Endothelial cell of umbilical vein (primary cell): Measurements from ENCODE around the gene PGAP3. TPM values are rescaled to one million over a fixed set of nuclear protein-coding genes. Genes with fewer than 3 reads are reported as not detected.

ENCODE experiments used
- BruUV-seq: library from RNA; stranded (reverse); fragments of 400-500 nt; replicated peaks from 2 replicates; lab custom pipeline; 2021; lab: Mats Ljungman, UMichigan
- CTCF ChIA-PET: fragments of 300-600, 350-600 bp; sonication (Branson Sonifier 250); formaldehyde crosslinking; loops from one replicate; lab custom pipeline; 2021; ENCODE audit warnings: antibody characterized with exemption, inconsistent platforms; lab: Charles Lee
- POLR2A ChIA-PET: fragments of 300-600, 350-600 bp; sonication (Branson Sonifier 250); formaldehyde crosslinking; loops from one replicate; lab custom pipeline; 2021; ENCODE audit warnings: antibody characterized with exemption, inconsistent platforms; lab: Charles Lee
- DNase-seq: peaks from one replicate; pipeline ENCODE4 v3.0.0-alpha.2; 2011; ENCODE audit warnings: low read depth, low spot score
- FAIRE-seq: peaks from 2 replicates; lab custom pipeline; 2011; peaks lifted over from hg19 to GRCh38; lab: Jason Lieb, UNC
- H2AFZ ChIP-seq: 2 replicates; pipeline ENCODE4 v1.6.0; 2012; ENCODE audit warnings: low read depth, low read length, control low read depth, inconsistent platforms
- H3K27ac ChIP-seq: 2 replicates; pipeline ENCODE4 v1.5.1; 2011; ENCODE audit warnings: low read depth, mild to moderate bottlenecking, control low read depth, low read length, moderate library complexity; ENCODE audit not compliant: insufficient read depth
- H3K27me3 ChIP-seq, 2 experiments: 2 replicates each; pipeline versions ENCODE4 v1.6.0 to v1.6.1; 2011; ENCODE audit warnings: low read length in 2 of 2, mixed read lengths in 1 of 2; ENCODE audit not compliant: control insufficient read depth in 2 of 2, insufficient read depth in 2 of 2
- H3K36me3 ChIP-seq, 2 experiments: 2 replicates in 1 of 2; 3 replicates in 1 of 2; pipeline ENCODE4 v1.5.1; 2011; ENCODE audit warnings: low read length in 2 of 2, mild to moderate bottlenecking in 1 of 2, moderate library complexity in 1 of 2; ENCODE audit not compliant: control insufficient read depth in 2 of 2, insufficient read depth in 2 of 2; ENCODE audit errors: extremely low read depth in 1 of 2
- H3K4me1 ChIP-seq: 3 replicates; pipeline ENCODE4 v1.5.1; 2011; ENCODE audit warnings: mild to moderate bottlenecking, low read length; ENCODE audit not compliant: control insufficient read depth, insufficient read depth; ENCODE audit errors: extremely low read depth
- H3K4me2 ChIP-seq: 2 replicates; pipeline ENCODE4 v1.6.1; 2011; ENCODE audit warnings: low read length, control low read depth, mixed read lengths; ENCODE audit not compliant: insufficient read depth
- H3K4me3 ChIP-seq, 3 experiments: fragments of 200-600 bp in 1 of 3; sonication (generic), shearing (Covaris generic) in 1 of 3; replicated peaks in 1 of 3; 2 replicates each; pipeline ENCODE4 v1.5.1; 2011 to 2016; ENCODE audit warnings: control low read depth in 3 of 3, low read length in 3 of 3, mild to moderate bottlenecking in 2 of 3, inconsistent platforms in 1 of 3, low read depth in 1 of 3, moderate library complexity in 1 of 3; ENCODE audit not compliant: insufficient read depth in 1 of 3
- H3K79me2 ChIP-seq: 2 replicates; pipeline ENCODE4 v1.6.0; 2012; ENCODE audit warnings: low read length, inconsistent platforms; ENCODE audit not compliant: control insufficient read depth, insufficient read depth
- H3K9ac ChIP-seq: replicated peaks from 2 replicates; pipeline ENCODE3; 2011; ENCODE audit warnings: low read length, control low read depth; ENCODE audit not compliant: insufficient read depth; ENCODE audit errors: extremely low read depth
- H3K9me1 ChIP-seq: replicated peaks from 3 replicates; pipeline ENCODE4 v1.6.0; 2011; ENCODE audit warnings: mild to moderate bottlenecking, low read length; ENCODE audit not compliant: control insufficient read depth, insufficient read depth; ENCODE audit errors: extremely low read depth
- H3K9me3 ChIP-seq: replicated peaks from 2 replicates; pipeline ENCODE4 v1.5.1; 2012; ENCODE audit warnings: low read length, inconsistent platforms; ENCODE audit not compliant: control insufficient read depth, insufficient read depth
- H4K20me1 ChIP-seq: replicated peaks from 2 replicates; pipeline ENCODE3; 2011; ENCODE audit warnings: mild to moderate bottlenecking, low read length; ENCODE audit not compliant: control insufficient read depth, insufficient read depth; ENCODE audit errors: extremely low read depth
- EZH2 ChIP-seq: IDR thresholded peaks from 2 replicates; pipeline ENCODE4 v1.6.1; 2012; ENCODE audit warnings: borderline replicate concordance, low read depth, mild to moderate bottlenecking, moderate library complexity, low read length, inconsistent platforms; ENCODE audit not compliant: severe bottlenecking
- FOS ChIP-seq: IDR thresholded peaks from 2 replicates; pipeline ENCODE4 v1.6.1; 2011; ENCODE audit warnings: mild to moderate bottlenecking, low read length, moderate library complexity, borderline replicate concordance; ENCODE audit not compliant: insufficient read depth
- GATA2 ChIP-seq: IDR thresholded peaks from 2 replicates; pipeline ENCODE4 v1.7.0; 2011; ENCODE audit warnings: low read depth, mild to moderate bottlenecking, moderate library complexity, mixed read lengths, low read length; ENCODE audit not compliant: insufficient read length, insufficient read depth
- JUN ChIP-seq: IDR thresholded peaks from 2 replicates; pipeline ENCODE4 v1.6.1; 2011; ENCODE audit warnings: borderline replicate concordance, low read depth; ENCODE audit not compliant: insufficient read length, insufficient read depth
- MYC ChIP-seq: IDR thresholded peaks from one replicate; pipeline ENCODE4 v1.6.1; 2011; ENCODE audit warnings: mild to moderate bottlenecking, low read depth, low read length
- POLR2A ChIP-seq: IDR thresholded peaks from 2 replicates; pipeline ENCODE4 v1.6.1; 2012; ENCODE audit warnings: low read depth, mild to moderate bottlenecking, control low read depth, low read length
- POLR2AphosphoS5 ChIP-seq: IDR thresholded peaks from 2 replicates; pipeline ENCODE4 v1.6.1; 2012; ENCODE audit warnings: low read depth, mild to moderate bottlenecking, control low read depth, low read length, moderate library complexity; ENCODE audit not compliant: insufficient read depth
- dilution Hi-C: fragments of 300-500 bp; cut with MboI; formaldehyde crosslinking; loops from one replicate; pipeline ENCODE4 v1.15.0; 2019; ENCODE audit warnings: low sequenced_read_pairs; ENCODE audit not compliant: extremely low pct_ligation_motif_present
- intact Hi-C: fragments of 100-400 bp; cut with micrococcal nuclease; formaldehyde crosslinking; loops from one replicate; pipeline ENCODE4 v1.10.0; 2022
- polyA plus RNA-seq, 4 experiments: library from polyadenylated mRNA; depleted of rRNA in 3 of 4; stranded (reverse) in 3 of 4; unstranded in 1 of 4; fragments of >200 nt; gene quantifications; 2 replicates each; pipeline versions ENCODE4 v1.2.1 to v1.2.3, GENCODE V29; 2011 to 2012; ENCODE audit warnings: missing spikeins in 1 of 4
- total RNA-seq: library from RNA; stranded (reverse); gene quantifications from 2 replicates; pipeline ENCODE4 v1.2.3, GENCODE V29; 2021
- TF ChIP-seq, protein P1 (sequence below), 2 donors: IDR thresholded peaks; 1 replicate in 1 of 2; 2 replicates in 1 of 2; pipeline ENCODE4 v1.5.1; 2011; ENCODE audit warnings: low read length in 2 of 2, mild to moderate bottlenecking in 2 of 2, moderate library complexity in 2 of 2, control low read depth in 1 of 2, inconsistent platforms in 1 of 2, low read depth in 1 of 2; ENCODE audit not compliant: insufficient read depth in 1 of 2; ENCODE audit errors: extremely low read depth in 1 of 2
- TF ChIP-seq, protein P2 (sequence below): IDR thresholded peaks from 2 replicates; pipeline ENCODE4 v1.6.1; 2011; ENCODE audit not compliant: insufficient read depth, insufficient read length

Gene PGAP3
- total and polyA plus RNA-seq, 2 donors (not counting 3 experiments of a cell fraction or from before 2014, with no cell fraction given) = 6.4 to 14.9 TPM

DNA sequence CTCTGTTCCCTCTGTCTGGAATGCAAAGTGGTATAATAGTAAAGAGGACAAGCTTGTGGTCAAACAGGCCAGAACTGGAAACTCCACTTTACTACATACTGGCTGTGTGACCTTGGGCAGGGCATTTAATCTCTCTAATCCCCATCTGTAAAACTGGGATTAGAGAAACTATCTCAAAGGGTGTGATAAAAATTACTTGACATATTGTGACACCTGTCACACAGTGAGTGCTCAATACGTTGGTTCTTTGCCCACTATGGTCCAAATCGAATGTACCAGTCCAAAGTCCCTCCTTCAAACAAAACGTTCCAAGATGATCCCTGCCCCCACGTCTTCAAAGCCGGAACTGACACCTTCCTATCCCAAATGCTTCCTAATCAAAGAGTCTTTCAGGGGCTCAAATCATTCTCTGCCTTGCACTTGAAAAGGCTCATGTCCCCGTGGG is 734 bp downstream of the PGAP3 start:
- no TSS peak for BruUV-seq
- intact Hi-C loops = no loop called here
- DNase-seq = no peak
- H3K4me3 ChIP-seq = no peak overlapping the region
- no peaks in the 10 kb centered on the region for H3K9me3 ChIP-seq
- no peak overlapping the region for H3K27ac ChIP-seq
- CTCF ChIA-PET = interaction anchor here (1.5 to 2.1 kb wide), 2 partner anchors 33 to 43 kb away, joined by 5 to 12 read pairs; partner anchors contain the start of gene MIEN1
- H3K27me3 ChIP-seq = no peaks in the 10 kb centered on the region
- H3K9ac ChIP-seq = no peak overlapping the region
- no peak for FAIRE-seq
- H4K20me1 ChIP-seq = no peaks in the 10 kb centered on the region
- H3K36me3 ChIP-seq = no peaks in the 10 kb centered on the region
- H3K9me1 ChIP-seq = no peaks in the 10 kb centered on the region
- peak overlapping the region; percentile 84 for H2AFZ ChIP-seq
- peaks cover 9% of the 10 kb centered on the region for H3K4me1 ChIP-seq
- H3K79me2 ChIP-seq = no peaks in the 10 kb centered on the region
- no peak for TF ChIP-seq JUN
- TF ChIP-seq FOS = no peak
- POLR2A ChIA-PET = no interaction called here
- H3K4me2 ChIP-seq = peak overlapping the region; percentile 13
- dilution Hi-C loops = no loop called here

DNA sequence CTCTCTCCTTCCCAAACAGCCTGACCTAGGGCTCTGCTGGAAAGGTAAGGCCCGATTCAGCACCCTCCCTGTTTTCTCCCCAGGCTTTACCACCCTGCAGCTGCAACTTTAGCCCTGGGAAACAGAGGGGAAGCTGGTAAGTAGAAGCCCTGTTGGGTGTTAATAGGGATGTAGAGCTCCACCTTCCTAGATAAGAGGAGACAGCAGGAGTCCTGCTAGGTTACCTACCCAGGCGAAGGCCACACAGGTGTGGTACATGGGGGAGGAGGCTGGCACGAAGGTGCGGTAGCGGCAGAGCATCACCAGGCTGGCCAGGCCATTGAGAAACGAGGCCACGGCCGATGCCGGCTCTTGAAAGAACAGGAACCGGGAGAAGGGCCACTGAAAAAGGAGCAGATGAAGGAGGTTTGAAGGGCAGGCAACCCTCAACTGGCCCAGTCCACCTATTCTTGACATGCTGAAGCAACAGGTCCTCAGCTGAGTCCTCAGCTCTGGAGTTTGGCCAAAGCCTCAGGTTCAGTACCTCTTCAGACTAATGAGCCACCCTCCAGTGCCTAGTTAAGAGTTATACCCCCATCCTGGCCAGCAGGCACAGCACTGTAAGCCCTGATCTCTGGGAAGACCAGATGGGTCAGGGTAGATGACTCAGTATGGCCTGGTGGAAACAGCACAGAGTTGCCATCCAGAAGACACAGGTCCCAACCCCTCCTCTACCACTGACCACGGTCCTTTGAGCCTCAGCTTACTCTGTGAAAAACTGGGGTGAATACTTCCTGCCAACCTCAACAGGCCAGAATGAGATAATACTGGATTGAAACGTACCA is 3.3 kb downstream of the PGAP3 start:
- no peak for DNase-seq
- no TSS peak for BruUV-seq
- Histone ChIP-seq H3K9me1 (no peaks in the 10 kb centered on the region), H3K79me2 (no peaks in the 10 kb centered on the region), H2AFZ (no peak overlapping the region), H3K4me2 (no peak overlapping the region), H3K9ac (no peak overlapping the region), H3K27me3 (no peaks in the 10 kb centered on the region), H3K36me3 (no peaks in the 10 kb centered on the region), H3K4me1 (peaks cover 9% of the 10 kb centered on the region), H3K4me3 (no peak overlapping the region), H3K27ac (no peak overlapping the region), H3K9me3 (no peaks in the 10 kb centered on the region), H4K20me1 (no peaks in the 10 kb centered on the region)
- ChIA-PET CTCF (interaction anchor here (1.2 kb wide), 1 partner anchor 61 kb away, joined by 3 read pairs; no protein-coding TSS in a partner anchor), POLR2A (no interaction called here)
- TF ChIP-seq JUN (no peak), FOS (no peak), MYC (no peak), POLR2A (no peak), POLR2AphosphoS5 (no peak), GATA2 (no peak), EZH2 (no peak)
- TF ChIP-seq, protein P1, sequence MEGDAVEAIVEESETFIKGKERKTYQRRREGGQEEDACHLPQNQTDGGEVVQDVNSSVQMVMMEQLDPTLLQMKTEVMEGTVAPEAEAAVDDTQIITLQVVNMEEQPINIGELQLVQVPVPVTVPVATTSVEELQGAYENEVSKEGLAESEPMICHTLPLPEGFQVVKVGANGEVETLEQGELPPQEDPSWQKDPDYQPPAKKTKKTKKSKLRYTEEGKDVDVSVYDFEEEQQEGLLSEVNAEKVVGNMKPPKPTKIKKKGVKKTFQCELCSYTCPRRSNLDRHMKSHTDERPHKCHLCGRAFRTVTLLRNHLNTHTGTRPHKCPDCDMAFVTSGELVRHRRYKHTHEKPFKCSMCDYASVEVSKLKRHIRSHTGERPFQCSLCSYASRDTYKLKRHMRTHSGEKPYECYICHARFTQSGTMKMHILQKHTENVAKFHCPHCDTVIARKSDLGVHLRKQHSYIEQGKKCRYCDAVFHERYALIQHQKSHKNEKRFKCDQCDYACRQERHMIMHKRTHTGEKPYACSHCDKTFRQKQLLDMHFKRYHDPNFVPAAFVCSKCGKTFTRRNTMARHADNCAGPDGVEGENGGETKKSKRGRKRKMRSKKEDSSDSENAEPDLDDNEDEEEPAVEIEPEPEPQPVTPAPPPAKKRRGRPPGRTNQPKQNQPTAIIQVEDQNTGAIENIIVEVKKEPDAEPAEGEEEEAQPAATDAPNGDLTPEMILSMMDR (IDR thresholded peaks at IDR 0.05; ENCODE audit: extremely low read depth in 1 of 2, insufficient read depth in 1 of 2, low read depth in 1 of 2, low read length in 2 of 2) = no peak
- TF ChIP-seq, protein P2, sequence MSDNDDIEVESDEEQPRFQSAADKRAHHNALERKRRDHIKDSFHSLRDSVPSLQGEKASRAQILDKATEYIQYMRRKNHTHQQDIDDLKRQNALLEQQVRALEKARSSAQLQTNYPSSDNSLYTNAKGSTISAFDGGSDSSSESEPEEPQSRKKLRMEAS = no peak
- intact Hi-C loops = no loop called here
- FAIRE-seq = no peak
- dilution Hi-C loops = no loop called here
